AG09319 (cell line): ENCODE results near the gene GPR42.

Experiments
- DNase-seq: peaks from one replicate; pipeline ENCODE4 v3.0.0-alpha.2; 2010; ENCODE audit warnings: low read depth; ENCODE audit errors: extremely low read depth
- CTCF ChIP-seq: IDR thresholded peaks from 2 replicates; pipeline ENCODE4 v1.5.1; 2011; ENCODE audit warnings: low read depth, mild to moderate bottlenecking, inconsistent platforms, low read length, moderate library complexity

The GPR42 gene

GRCh38 chr19:35331551-35332214, 39.2 kb upstream of the GPR42 start:
- no peak for TF ChIP-seq CTCF
- no peak for DNase-seq

GRCh38 chr19:35332817-35333216, 38.1 kb upstream of the GPR42 start:
- DNase-seq = no peak

GRCh38 chr19:35334144-35334753, 36.6 kb upstream of the GPR42 start:
- TF ChIP-seq CTCF = no peak
- no peak for DNase-seq

More at GRCh38 chr19:35332817-35333216, 38.1 kb upstream of the GPR42 start:
- TF ChIP-seq CTCF = no peak

GRCh38 chr19:35336166-35336955, 34.5 kb upstream of the GPR42 start:
- no peak for TF ChIP-seq CTCF
- DNase-seq = no peak

GRCh38 chr19:35337097-35337983, 33.5 kb upstream of the GPR42 start:
- TF ChIP-seq CTCF = no peak
- no peak for DNase-seq

GRCh38 chr19:35337984-35338296, 32.9 kb upstream of the GPR42 start:
- DNase-seq = no peak
- TF ChIP-seq CTCF = no peak
